ENCODE data around the gene JADE2. TPM values are rescaled to one million over a fixed set of nuclear protein-coding genes. Genes with fewer than 3 reads are reported as not detected.

The JADE2 gene
- total and polyA plus RNA-seq, 2 experiments from 2014 or later, result 16.2 to 40.8 TPM

- no peak for TF ChIP-seq ZNF462 (CRISPR knock-in tag; IDR thresholded peaks at IDR 0.05)
Observed at GRCh38 chr5:134569758-134570364, 44.4 kb downstream of the JADE2 start (continued).

- Mint-ChIP-seq H3K27ac (peak overlapping the region; percentile 11; the same call in 1 of the 2 replicates), H3K4me3 (no peak overlapping the region)
- H3K36me3 ChIP-seq (ENCODE audit: insufficient read depth), result 0 out of 2 replicates have a peak, but pooled peaks cover 4% of the 10 kb centered on the region
- TF ChIP-seq CREB1 (CRISPR knock-in tag; IDR thresholded peaks at IDR 0.05; ENCODE audit: low read depth) (no peak), EZH2phosphoT487 (IDR thresholded peaks at IDR 0.05; ENCODE audit: unreplicated experiment) (no peak), REST (IDR thresholded peaks at IDR 0.05; ENCODE audit: unreplicated experiment) (no peak), JUNB (IDR thresholded peaks at IDR 0.05; ENCODE audit: unreplicated experiment) (no peak), ZNF331 (CRISPR knock-in tag; IDR thresholded peaks at IDR 0.05; ENCODE audit: low read depth) (no peak), STAT1 (IDR thresholded peaks at IDR 0.05; ENCODE audit: unreplicated experiment) (no peak)
Observed at GRCh38 chr5:134570365-134570758, 44.9 kb downstream of the JADE2 start.

More at GRCh38 chr5:134570365-134570758, 44.9 kb downstream of the JADE2 start:
- Histone ChIP-seq H3K4me2 (no peak overlapping the region), H3K4me1 (ENCODE audit: insufficient read depth) (no peaks in the 10 kb centered on the region), H3K79me2 (replicated peaks; ENCODE audit: insufficient read depth) (no peaks in the 10 kb centered on the region), H3K27me3 (ENCODE audit: insufficient read depth) (no peaks in the 10 kb centered on the region), H4K20me1 (replicated peaks; ENCODE audit: insufficient read depth) (peaks cover 4% of the 10 kb centered on the region; the same call in 1 of the 2 replicates), H3K27ac (ENCODE audit: low read depth) (no peak overlapping the region), H2AFZ (no peak overlapping the region), H3K9me2 (ENCODE audit: insufficient read depth) (no peaks in the 10 kb centered on the region), H3F3A (replicated peaks; ENCODE audit: low read depth) (0 out of 2 replicates have a peak, but pooled peaks cover 5% of the 10 kb centered on the region), H3K4me3 (no peak overlapping the region)
- Mint-ChIP-seq H3K4me1 (peaks cover 10% of the 10 kb centered on the region), H3K27me3 (ENCODE audit: insufficient read depth, low read depth, poor library complexity) (peaks cover 6% of the 10 kb centered on the region), H3K9me3 (no peaks in the 10 kb centered on the region; the same call in 2 of the 3 replicates), H3K36me3 (ENCODE audit: low read depth) (peaks cover 75% of the 10 kb centered on the region)
- DNase-seq (ENCODE audit: low spot score), result no peak
- ATAC-seq, result no peak

Data from GM23338 (cell line).